ENCODE data around the gene SLC25A38. TPM values are rescaled to one million over a fixed set of nuclear protein-coding genes. Genes with fewer than 3 reads are reported as not detected.

Gene SLC25A38
- total and polyA plus RNA-seq, 10 of the 15 experiments (the other 5 are each of a cell fraction or from before 2014, with no cell fraction given), result 15.2 to 55.2 (median 39.2) TPM

DNA sequence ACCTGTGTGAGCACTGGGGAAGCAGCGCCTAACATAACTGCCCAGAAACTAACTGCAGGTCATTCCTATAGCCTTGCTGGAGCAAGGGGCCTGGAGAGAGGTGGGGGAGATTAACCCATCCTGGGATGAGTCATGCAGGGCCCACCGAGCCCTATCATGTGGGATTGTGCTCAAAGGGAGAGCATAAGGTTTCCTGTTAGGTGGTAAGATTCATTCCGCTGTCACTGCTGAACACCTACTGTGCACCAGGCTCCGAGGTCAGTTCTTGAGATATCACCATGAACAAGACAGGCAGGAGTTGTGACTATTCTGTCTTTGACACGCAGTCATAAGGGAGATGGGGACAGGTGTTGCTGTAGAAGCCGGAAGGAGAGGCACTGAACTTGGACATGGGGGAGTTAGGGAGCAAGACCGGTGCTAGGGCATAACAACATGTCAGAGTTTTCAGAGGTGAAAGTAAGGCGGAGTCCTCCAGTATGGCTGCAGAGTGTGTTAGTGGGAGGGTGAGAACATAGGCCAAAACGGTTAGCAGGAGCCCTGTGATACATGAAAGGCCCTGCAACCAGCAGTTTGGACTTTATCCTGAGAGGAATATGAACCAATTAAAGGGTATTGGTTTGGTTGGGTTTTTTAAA lies 2.4 kb downstream of the SLC25A38 start:
- no peak for DNase-seq (ENCODE audit: low read depth, low spot score)
- in situ Hi-C loops (cut with MboI) (no loop called here), intact Hi-C loops (cut with micrococcal nuclease; ENCODE audit: unreplicated experiment) (no loop called here)
- peaks cover 70% of the 10 kb centered on the region for H3K79me2 ChIP-seq (ENCODE audit: control insufficient read depth, insufficient read depth, low read length)
- no peak overlapping the region for H2AFZ ChIP-seq (ENCODE audit: control insufficient read depth, low read depth, low read length)
- no peak overlapping the region for H3K27ac ChIP-seq (ENCODE audit: control insufficient read depth, insufficient read depth)
- peaks cover 3 to 6% of the 10 kb centered on the region in 2 experiments for H3K36me3 ChIP-seq (ENCODE audit: control insufficient read depth in 2 of 2, insufficient read depth in 2 of 2, low read length in 1 of 2)
- TF ChIP-seq SRF (IDR thresholded peaks at IDR 0.05; ENCODE audit: low read depth in 2 of 2, low read length in 2 of 2) (no peak), FOXK2 (IDR thresholded peaks at IDR 0.05) (no peak), EED (IDR thresholded peaks at IDR 0.05; ENCODE audit: low read depth) (no peak), DPF2 (IDR thresholded peaks at IDR 0.05) (peak; percentile 45; the same call in 1 of the 2 replicates)
- TF ChIP-seq, protein P1, sequence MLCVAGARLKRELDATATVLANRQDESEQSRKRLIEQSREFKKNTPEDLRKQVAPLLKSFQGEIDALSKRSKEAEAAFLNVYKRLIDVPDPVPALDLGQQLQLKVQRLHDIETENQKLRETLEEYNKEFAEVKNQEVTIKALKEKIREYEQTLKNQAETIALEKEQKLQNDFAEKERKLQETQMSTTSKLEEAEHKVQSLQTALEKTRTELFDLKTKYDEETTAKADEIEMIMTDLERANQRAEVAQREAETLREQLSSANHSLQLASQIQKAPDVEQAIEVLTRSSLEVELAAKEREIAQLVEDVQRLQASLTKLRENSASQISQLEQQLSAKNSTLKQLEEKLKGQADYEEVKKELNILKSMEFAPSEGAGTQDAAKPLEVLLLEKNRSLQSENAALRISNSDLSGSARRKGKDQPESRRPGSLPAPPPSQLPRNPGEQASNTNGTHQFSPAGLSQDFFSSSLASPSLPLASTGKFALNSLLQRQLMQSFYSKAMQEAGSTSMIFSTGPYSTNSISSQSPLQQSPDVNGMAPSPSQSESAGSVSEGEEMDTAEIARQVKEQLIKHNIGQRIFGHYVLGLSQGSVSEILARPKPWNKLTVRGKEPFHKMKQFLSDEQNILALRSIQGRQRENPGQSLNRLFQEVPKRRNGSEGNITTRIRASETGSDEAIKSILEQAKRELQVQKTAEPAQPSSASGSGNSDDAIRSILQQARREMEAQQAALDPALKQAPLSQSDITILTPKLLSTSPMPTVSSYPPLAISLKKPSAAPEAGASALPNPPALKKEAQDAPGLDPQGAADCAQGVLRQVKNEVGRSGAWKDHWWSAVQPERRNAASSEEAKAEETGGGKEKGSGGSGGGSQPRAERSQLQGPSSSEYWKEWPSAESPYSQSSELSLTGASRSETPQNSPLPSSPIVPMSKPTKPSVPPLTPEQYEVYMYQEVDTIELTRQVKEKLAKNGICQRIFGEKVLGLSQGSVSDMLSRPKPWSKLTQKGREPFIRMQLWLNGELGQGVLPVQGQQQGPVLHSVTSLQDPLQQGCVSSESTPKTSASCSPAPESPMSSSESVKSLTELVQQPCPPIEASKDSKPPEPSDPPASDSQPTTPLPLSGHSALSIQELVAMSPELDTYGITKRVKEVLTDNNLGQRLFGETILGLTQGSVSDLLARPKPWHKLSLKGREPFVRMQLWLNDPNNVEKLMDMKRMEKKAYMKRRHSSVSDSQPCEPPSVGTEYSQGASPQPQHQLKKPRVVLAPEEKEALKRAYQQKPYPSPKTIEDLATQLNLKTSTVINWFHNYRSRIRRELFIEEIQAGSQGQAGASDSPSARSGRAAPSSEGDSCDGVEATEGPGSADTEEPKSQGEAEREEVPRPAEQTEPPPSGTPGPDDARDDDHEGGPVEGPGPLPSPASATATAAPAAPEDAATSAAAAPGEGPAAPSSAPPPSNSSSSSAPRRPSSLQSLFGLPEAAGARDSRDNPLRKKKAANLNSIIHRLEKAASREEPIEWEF (IDR thresholded peaks at IDR 0.05; ENCODE audit: insufficient replicate concordance, low read depth, low read length), result no peak
- ATAC-seq, result no peak
- ChIA-PET SMC1A (ENCODE audit: uncharacterized antibody, unreplicated experiment) (interaction anchor here (0.9 to 5.4 kb wide), 6 partner anchors 12 to 195 kb away, joined by 3 to 44 read pairs (median 3); partner anchors contain the start of gene RPSA), POLR2A (interaction anchor here (1.8 kb wide), 1 partner anchor 22 kb away, joined by 10 read pairs; no protein-coding TSS in a partner anchor), RAD21 (ENCODE audit: unreplicated experiment) (interaction anchor here (1.3 to 4.2 kb wide), 5 partner anchors 8 to 95 kb away, joined by 3 to 24 read pairs (median 5); partner anchors contain the start of gene RPSA), CTCF (interaction anchor here (1.0 to 4.9 kb wide), 6 partner anchors 9 to 94 kb away, joined by 3 to 55 read pairs (median 4); partner anchors contain the start of gene RPSA)
- no peaks in the 10 kb centered on the region for H3K27me3 ChIP-seq (replicated peaks in 1 of 2; ENCODE audit: control insufficient read depth in 2 of 2, insufficient read depth in 2 of 2, low read length in 1 of 2)
- peaks cover 24% of the 10 kb centered on the region for H3K4me1 ChIP-seq (ENCODE audit: control insufficient read depth, insufficient read depth, low read length)
- H3K9me3 ChIP-seq (replicated peaks; ENCODE audit: control insufficient read depth, insufficient read depth, low read length), result no peaks in the 10 kb centered on the region
- H4K20me1 ChIP-seq (ENCODE audit: control insufficient read depth, insufficient read depth), result no peaks in the 10 kb centered on the region
- no TSS peak for BruUV-seq (replicated peaks)
- no peak overlapping the region for H3K9ac ChIP-seq (ENCODE audit: control insufficient read depth, insufficient read depth, low read length)
- FAIRE-seq, result no peak
- peak overlapping the region; percentile 68 for H3K4me2 ChIP-seq (ENCODE audit: control insufficient read depth, insufficient read depth)
- peak overlapping the region; percentile 89 for H3K4me3 ChIP-seq
- 71% methylated on average over 9 of the region's 9 CpGs for WGBS (ENCODE audit: insufficient coverage, insufficient replicate concordance, low lambda C conversion rate, missing lambda C conversion rate)
